ENCODE results near the gene TENM4.

The TENM4 gene

DNA sequence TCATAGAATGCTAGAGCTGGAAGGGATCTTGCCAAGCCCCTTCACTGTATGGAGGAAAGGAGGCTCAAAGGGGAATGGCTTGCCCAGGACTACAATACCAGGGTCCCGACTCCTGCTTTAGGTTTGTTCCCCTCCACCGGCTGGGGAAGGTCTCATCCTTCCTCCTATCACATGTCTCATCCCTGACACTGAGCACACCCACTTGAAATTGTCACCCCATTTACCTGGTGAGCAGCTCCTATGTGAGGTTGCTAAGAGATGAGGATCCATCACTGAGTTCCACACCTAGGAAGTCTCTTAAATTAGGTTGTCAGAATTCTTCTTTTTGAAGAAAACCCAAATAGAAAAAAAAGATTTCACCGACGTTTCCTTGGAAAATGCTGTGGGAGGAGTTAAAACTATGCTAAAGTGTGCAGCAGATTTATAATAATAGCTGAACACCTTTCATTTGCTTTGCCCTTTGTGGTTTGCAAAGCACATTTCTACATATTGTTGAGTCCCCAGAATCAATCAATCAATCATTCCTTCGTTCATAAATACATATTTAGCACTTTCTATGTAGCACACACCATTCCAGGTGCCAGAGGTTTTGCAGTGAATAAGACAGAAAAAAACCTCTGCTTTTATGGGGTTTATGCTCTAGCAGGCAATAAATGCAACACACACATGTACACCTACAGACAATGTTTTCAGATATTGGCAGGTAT is 91.7 kb downstream of the TENM4 start:
- FAIRE-seq (no peak), DNase-seq (ENCODE audit: insufficient read length, low spot score) (no peak)
- TF ChIP-seq POLR2A (IDR thresholded peaks at IDR 0.05; ENCODE audit: low read depth, low read length): no peak

DNA sequence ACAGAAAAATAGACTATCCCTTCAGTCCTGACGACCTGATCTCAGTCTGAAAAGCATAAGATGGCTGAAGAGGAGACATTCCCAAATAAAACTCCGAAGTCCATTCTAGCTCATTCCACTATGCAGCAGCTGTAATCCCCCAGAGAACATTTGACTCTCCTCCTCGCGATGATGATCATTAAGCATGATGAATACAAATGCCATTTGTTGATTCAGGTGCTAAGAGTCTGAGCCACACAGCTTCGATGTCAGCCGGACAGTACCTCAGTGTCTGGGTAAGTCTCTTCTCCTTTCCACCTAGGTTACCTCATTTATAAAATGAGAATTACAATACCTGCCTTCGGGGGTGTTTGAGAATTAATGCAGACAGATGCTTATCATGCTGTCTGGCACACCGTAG is 94.8 kb downstream of the TENM4 start:
- TF ChIP-seq POLR2A (IDR thresholded peaks at IDR 0.05; ENCODE audit: low read depth, low read length): no peak
- FAIRE-seq: no peak
- no peak for DNase-seq (ENCODE audit: insufficient read length, low spot score)

DNA sequence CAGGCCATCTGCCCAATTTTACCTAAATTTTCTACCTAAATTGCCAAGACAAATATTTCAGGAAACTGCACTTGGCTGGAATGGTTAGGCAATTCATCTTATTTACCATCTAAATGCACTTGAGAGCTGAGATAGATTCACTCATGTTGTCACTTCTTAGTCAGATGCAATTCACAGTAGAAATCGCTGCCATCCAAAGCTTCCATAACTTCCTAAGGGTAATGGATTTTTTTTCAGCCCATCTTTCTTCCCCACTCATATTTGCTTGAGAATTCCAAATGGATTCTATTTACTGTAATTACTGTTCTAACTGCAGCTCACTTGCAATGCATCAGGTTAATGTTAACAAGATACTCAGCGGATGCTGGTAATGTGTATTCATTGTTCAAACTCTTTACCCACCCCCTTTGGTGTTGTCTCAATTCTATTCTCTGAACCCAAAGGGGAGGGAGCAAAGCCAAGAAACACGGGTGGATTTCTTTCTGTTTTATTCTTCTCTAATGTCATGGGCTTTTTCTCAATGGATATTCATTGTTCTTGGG is 96.0 kb downstream of the TENM4 start:
- no peak for TF ChIP-seq POLR2A (IDR thresholded peaks at IDR 0.05; ENCODE audit: low read depth, low read length)
- DNase-seq (ENCODE audit: insufficient read length, low spot score): no peak
- no peak for FAIRE-seq

DNA sequence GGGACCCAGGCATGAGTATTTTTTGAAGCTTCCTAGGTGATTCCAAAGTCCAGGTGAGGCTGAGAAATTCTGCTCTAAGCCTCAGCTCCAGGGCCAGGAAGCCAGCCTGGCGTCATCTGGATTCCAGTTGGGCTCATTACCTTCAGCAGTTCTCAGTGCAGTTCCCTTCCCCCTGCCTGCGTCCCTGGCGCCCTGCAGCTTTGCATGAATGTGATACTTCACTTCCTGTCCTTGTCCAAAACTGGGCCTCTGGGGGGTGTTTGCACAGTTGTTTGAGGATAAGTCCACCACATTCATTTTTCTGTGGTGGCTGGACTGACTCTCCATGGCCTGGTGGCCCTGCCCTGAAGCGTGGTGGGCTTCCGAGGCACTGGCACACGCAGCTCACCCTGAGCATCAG is 98.1 kb downstream of the TENM4 start:
- TF ChIP-seq POLR2A (IDR thresholded peaks at IDR 0.05; ENCODE audit: low read depth, low read length): no peak
- FAIRE-seq: no peak
- no peak for DNase-seq (ENCODE audit: insufficient read length, low spot score)

DNA sequence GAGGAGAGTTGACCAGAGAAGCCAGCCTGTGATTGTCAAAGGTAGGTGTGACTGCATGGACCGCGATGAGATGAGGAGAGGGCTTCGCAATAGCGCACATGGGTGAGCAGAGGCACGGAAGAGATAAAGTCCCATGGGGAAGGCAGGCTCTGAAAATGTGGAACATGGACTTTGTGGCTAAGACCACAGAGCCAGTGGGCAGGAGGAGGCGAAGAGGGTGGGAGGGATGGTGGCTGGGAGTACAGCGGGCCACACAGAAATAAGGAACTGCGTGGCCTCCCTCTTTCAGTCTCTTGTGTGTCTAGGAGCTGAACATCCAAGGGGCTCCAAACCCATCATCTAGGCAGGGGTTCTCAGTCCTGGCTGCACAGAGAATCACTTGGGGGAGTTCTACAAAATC is 98.6 kb downstream of the TENM4 start:
- TF ChIP-seq POLR2A (IDR thresholded peaks at IDR 0.05; ENCODE audit: low read depth, low read length): no peak
- FAIRE-seq: no peak
- no peak for DNase-seq (ENCODE audit: insufficient read length, low spot score)

DNA sequence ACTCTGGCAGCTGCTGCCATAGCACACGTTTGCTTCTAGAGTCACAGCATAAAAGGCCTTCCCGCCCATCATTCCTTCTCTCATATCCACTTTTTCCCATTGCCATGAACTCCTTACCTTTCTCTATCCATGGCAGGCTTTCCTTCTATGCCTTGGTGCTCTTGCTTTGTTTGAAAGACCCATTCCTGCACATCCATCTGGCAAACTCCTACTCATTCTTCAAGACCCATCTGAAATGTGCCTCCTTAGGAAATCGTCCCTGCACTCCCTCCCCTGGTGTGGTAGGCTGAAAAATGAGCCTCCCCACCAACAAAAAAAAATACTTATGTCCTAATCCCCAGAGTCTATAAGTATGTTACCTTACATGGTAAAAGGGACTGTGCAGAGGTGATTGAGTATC is 100.3 kb downstream of the TENM4 start:
- DNase-seq (ENCODE audit: insufficient read length, low spot score): no peak
- no peak for TF ChIP-seq POLR2A (IDR thresholded peaks at IDR 0.05; ENCODE audit: low read depth, low read length)
- no peak for FAIRE-seq

DNA sequence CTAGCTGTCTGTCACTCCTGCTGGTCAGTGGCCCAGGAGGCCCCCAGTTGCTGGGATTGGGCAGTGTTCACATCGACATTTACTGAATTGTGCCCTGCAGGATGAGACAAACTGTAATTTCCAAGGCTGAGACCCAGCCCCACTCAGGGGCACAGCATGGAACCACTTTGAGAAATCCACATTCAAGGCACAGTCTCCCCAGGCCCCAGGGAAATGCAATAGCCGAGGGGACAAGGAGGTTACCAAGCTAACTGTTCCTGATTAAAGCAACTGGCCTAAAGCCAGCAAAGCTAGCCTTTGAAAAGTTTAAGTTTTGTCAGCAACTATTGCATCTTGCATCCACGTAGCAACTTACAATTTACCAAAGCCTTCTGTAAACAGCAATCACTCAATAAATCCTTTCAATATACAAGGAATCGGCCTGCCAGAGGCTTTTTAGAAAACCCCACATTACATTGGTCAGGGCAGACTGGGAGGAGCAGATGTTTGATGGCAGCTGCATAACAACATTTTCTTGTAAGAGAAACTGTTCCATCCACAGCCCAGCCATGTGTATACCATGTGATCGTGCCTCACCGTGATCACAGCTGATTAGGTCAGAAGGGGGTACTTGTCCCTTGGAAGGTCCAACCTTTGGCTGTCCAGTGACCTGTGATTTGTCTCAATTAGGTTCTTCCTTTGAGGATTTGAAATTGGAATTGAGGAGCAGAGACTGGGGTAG is 103.9 kb downstream of the TENM4 start:
- no peak for DNase-seq (ENCODE audit: insufficient read length, low spot score)
- FAIRE-seq: no peak
- no peak for TF ChIP-seq POLR2A (IDR thresholded peaks at IDR 0.05; ENCODE audit: low read depth, low read length)

DNA sequence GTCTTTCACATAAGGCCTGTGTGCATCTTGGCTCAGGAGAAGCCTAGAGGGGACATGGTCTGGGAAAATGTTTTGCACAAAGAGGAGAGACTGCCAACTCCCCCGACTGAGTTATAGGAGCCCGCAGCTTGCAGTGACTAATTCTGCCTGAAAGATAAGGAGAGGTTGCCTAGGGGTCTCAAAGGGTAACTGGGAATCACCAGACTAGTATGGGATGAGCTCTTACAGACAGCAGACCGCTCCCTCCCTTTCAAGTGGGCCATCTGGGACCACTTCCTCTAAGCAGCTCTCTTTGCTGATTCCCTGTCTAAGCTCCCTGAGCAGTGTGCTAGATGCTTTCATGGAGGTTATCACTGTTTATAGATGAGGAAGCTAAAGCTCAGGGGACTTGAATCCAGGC is 105.1 kb downstream of the TENM4 start:
- DNase-seq (ENCODE audit: insufficient read length, low spot score) (no peak), FAIRE-seq (no peak)
- no peak for TF ChIP-seq POLR2A (IDR thresholded peaks at IDR 0.05; ENCODE audit: low read depth, low read length)

DNA sequence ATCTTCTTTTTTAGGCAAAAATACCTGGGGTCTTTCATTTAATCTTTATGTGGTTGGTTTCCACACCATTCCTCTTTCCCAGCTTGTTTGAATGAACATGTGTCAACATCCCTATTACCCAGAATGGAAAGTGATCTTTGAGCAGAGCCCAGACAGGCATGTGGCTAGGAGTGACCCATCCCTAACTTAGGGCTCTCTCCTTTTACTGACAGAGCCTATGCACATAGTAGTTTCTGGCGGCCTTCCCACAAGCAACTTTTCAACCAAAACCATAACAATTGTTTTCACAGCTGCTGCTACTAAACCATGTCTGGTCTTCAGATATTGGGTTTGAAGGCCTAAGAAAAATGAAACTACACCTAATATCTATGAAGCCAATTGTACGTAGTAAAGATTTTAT is 107.5 kb downstream of the TENM4 start:
- FAIRE-seq (no peak), DNase-seq (ENCODE audit: insufficient read length, low spot score) (no peak)
- TF ChIP-seq POLR2A (IDR thresholded peaks at IDR 0.05; ENCODE audit: low read depth, low read length): no peak

DNA sequence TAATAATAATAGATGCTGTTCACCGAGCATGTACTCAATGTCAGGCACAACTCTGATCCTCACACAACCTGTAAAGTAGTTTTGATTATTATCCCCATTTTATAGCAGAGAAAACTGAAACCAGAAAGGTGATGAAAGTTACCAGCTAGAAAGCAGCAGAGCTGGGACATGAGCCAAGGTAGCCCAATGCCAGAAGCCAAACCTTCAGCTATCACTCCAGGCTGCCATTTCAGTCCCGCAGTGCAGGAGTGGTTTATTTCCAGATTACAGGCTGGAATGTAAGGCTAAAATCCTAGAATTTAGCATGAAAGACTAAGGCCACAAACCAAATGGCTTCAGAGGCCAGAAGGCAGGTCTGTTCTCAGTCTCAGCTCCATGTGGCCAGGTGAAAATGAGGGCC is 108.8 kb downstream of the TENM4 start:
- DNase-seq (ENCODE audit: insufficient read length, low spot score) (no peak), FAIRE-seq (no peak)
- TF ChIP-seq POLR2A (IDR thresholded peaks at IDR 0.05; ENCODE audit: low read depth, low read length): no peak

DNA sequence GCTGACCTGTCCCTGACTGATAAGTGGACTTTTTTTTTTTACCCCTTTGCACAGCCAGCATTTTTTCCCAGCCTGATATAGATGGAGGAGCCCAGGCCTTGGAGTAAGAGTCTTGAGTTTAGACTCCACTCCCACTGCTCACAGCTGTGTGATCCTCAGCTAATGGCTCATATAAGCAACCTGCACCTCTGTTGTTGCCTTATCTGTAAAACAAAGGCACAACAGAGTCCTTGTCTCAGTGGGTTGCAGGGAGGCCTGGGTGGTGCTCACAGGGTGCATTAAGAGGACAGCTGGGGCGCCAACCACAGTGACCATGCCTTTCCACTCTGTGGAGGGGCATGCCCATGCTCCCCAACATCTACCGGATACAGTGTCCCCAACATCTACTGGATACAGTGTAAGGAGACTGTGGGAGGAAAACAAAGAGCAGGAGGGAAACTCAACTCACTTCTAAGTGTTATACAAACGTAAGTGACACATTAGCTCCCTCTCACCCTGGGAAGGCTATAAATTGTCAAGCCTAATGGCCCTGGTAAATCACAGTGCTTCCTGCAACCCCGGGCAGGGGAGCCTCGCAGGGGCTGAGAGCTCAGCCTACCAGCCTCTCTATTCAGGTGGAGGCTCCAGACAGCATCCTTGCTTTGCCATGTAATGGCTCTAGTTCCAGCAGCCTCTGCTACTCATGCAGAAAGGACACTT is 109.5 kb downstream of the TENM4 start:
- FAIRE-seq (no peak), DNase-seq (ENCODE audit: insufficient read length, low spot score) (no peak)
- no peak for TF ChIP-seq POLR2A (IDR thresholded peaks at IDR 0.05; ENCODE audit: low read depth, low read length)

DNA sequence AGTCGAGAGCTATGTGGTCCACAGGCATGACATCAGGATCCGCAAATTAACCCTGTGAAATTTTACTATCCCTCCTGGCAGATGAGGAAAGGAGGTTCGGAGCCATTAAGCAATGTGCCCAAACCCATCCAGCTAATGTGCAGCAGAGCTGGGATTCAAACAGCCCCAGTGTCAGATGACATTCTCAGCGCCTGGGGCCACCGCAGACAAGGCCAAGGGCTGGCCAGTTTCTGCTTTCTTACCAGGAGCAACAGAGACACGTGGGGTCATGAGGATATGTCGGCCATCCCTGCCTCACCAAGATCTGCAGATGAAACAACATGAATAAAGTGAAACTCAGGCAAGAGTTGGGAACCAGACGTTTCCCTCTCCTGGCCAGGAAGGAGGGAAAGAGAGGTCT is 110.2 kb downstream of the TENM4 start:
- FAIRE-seq: no peak
- no peak for DNase-seq (ENCODE audit: insufficient read length, low spot score)
- no peak for TF ChIP-seq POLR2A (IDR thresholded peaks at IDR 0.05; ENCODE audit: low read depth, low read length)

DNA sequence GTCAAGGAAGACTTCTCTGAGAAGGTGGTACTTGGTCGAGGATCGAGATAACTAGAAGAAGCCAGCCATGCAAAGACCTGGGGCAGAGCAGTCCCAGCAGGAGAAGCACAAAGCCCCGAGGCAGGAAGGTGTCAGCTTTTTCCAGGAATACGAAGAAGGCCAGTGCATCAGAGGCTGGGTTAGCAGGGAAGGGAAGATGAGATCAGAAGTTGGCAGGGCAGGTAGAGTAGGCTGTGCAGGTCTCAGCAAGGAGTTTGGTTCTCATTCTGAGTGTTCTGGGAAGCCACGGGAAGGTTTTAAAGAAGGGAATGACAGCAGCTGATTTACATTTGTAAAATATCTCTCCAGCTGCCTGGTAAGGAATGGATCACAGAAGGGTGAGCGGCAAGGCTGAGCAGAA is 111.3 kb downstream of the TENM4 start:
- DNase-seq (ENCODE audit: insufficient read length, low spot score) (no peak), FAIRE-seq (no peak)
- no peak for TF ChIP-seq POLR2A (IDR thresholded peaks at IDR 0.05; ENCODE audit: low read depth, low read length)

DNA sequence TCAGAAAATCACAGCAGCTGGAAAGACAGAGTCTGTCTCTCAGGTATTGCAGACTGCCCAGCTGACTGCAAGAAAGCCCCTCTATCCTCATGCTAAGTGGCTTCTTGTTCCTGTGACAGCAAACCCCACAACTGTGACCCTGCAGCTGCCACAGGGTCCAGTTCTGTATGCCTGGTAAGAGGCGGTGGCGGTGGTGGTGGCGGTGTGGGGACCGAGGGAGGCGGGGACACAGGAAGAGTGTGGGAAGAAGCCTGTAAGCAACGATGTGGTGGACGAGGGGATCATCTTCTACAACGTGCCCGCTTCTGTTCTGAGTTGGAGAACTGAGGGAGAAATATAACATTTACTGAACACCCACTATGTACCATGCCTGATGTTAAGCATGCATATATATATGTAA is 112.4 kb downstream of the TENM4 start:
- no peak for DNase-seq (ENCODE audit: insufficient read length, low spot score)
- FAIRE-seq: no peak
- TF ChIP-seq POLR2A (IDR thresholded peaks at IDR 0.05; ENCODE audit: low read depth, low read length): no peak

Data from H54 (cell line).